ENCODE measurements around the gene CAPNS1.

The CAPNS1 gene

DNA sequence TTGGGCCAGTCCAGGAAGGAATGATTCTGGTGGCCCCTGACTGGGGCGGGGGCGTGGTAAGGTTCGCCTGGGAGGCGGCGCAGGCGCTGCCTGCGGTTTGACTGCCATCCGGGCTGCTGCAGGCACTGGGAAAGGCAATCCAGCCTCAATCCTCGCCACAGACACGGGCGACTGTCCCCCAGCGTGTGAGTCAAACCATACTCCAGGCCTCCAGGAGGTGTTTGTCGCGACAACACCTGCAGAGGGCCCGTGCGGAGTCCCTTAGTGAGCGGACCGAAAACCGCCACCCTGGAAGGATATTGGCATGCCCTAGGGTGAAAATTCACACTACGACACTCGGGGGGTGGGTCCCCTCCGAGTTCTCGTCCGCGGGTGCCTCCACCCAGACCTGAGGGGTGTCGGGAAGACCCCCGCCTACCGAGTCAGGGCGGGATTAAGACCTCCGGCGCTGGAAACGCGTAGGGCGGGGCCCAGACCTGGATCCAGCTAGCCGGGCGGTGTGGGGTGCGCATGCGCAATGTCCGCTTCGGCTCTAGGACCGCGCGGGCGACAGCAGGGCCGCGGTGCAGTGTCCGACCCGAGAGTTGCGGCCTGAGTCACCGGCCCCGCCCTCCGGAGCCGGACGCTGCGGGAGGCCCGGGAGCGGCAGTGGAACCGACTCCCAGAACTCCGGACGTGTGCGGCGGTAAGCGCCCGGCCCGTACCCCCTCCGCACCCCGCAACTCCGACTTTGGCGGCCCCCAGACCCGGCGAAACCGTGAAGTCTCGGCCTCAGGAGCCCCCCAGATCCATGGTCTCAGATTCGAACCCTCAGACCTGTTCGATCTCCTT, at the start of gene CAPNS1:
Gene CAPNS1 (plus strand): TSS at position 594 of the 831 bp plus-strand sequence. CDS start 946 bp downstream, outside the sequence.
- peak within 1 kb of the TSS; percentile 89 for H3K4me3 ChIP-seq (ENCODE audit: low read length)
- TF ChIP-seq ZNF274 (IDR thresholded peaks at IDR 0.05; ENCODE audit: low read depth, low read length): no peak

DNA sequence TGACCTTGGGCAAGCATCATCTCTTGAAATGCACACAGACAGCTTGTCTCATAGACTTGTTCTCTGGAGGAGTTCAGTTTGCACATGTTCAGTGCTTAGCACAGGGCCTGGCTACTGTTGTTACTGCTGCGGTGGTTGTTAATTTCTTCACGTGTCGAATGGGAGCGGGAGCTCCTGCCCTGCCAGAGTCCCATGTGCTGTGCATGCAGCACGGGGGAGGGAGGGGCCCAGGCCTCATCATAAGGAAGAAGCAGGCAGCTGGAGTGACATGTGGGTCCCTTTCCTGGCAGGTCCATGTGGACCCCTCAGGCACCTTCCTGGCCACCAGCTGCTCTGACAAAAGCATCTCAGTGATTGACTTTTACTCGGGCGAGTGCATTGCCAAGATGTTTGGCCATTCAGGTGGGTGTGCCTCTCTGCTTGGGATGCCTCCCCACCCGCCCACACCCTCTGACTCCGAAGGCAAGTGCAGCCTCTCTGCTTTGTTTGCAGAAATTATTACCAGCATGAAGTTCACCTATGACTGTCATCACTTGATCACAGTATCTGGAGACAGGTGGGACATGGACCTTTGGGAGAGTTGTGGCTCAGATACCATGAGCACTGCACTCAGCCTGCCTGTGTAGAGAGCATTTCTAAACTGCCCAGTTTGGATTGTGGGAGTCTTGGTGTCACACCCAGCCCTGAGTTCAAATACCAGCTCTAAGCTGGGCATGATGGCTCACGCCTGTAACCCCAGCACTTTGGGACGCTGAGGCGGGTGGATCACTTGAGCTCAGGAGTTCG, 48.8 kb upstream of the CAPNS1 start:
- no peak for TF ChIP-seq ZNF274 (IDR thresholded peaks at IDR 0.05; ENCODE audit: low read depth, low read length)
- H3K4me3 ChIP-seq (ENCODE audit: low read length): no peak overlapping the region

- no peak for TF ChIP-seq ZNF274 (IDR thresholded peaks at IDR 0.05; ENCODE audit: low read depth, low read length)
- H3K4me3 ChIP-seq (ENCODE audit: low read length): no peak overlapping the region
Observed at GRCh38 chr19:36092566-36092965, 47.3 kb upstream of the CAPNS1 start.

GRCh38 chr19:36093146-36093662, 46.7 kb upstream of the CAPNS1 start:
- no peak overlapping the region for H3K4me3 ChIP-seq (ENCODE audit: low read length)
- no peak for TF ChIP-seq ZNF274 (IDR thresholded peaks at IDR 0.05; ENCODE audit: low read depth, low read length)

DNA sequence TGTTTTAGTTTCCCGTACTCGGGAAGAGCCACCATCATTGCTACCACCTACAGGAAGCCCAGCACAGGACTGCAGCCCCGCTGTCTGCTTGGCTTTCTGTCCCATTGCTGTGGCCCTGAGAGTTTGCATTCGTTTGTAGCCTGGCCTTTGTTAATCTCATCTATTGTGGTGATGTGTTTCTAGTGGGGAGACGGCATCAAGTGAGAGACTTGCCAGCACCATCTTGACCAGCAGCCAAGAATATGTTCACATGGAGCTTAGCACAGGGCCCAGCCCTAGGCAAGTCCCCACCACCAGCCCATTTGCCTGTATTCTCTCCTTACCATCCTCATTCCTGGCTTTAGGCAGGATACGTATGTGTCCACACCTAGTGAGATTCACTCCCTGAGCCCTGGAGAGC, 46.2 kb upstream of the CAPNS1 start:
- TF ChIP-seq ZNF274 (IDR thresholded peaks at IDR 0.05; ENCODE audit: low read depth, low read length): no peak
- H3K4me3 ChIP-seq (ENCODE audit: low read length): no peak overlapping the region

GRCh38 chr19:36097036-36097435, 42.8 kb upstream of the CAPNS1 start:
- TF ChIP-seq ZNF274 (IDR thresholded peaks at IDR 0.05; ENCODE audit: low read depth, low read length): no peak
- no peak overlapping the region for H3K4me3 ChIP-seq (ENCODE audit: low read length)

DNA sequence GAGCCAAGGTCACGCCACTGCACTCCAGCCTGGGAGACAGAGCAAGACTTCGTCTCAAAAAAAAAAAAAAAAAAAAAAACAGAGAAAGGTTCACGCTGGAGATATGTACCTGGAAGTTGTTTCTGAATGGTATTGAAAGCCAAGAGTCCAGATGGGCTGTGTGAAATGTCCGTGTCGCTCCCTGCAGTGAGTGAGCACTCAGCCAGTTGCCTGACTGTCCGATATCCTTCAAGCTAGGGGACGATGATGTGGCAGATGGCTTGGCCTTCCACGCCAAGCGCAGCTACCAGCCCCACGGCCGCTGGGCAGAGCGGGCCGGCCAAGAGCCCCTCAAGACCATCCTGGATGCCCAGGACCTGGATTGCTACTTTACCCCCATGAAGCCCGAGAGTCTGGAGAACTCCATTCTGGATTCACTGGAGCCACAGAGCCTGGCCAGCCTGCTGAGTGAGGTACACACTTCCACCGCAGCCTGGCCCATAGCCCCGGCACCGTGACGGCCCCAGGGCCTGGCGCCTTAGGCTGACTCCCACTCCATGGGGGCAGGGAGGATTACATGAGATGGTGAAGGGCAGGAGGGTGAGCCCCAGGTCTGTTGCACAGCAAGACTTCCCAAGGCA, 40.6 kb upstream of the CAPNS1 start:
- TF ChIP-seq ZNF274 (IDR thresholded peaks at IDR 0.05; ENCODE audit: low read depth, low read length): no peak

DNA sequence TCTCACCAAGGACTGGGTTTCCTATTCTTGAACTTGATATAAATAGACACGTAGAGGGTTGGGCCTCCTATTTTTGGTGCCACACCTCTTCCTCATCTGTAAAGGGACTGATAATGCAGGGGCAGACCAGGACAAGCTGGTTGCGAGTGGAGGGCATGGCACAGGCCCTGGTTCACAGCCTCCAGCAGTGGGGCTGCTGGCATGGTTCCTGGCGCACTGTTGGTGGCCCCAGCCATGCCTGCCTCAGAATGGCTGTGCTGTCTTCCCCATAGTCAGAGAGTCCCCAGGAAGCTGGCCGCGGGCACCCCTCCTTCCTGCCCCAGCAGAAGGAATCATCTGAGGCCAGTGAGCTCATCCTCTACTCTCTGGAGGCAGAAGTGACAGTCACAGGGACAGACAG, 39.4 kb upstream of the CAPNS1 start:
- no peak for TF ChIP-seq ZNF274 (IDR thresholded peaks at IDR 0.05; ENCODE audit: low read depth, low read length)
- no peak overlapping the region for H3K4me3 ChIP-seq (ENCODE audit: low read length)

More for the DNA sequence above, 40.6 kb upstream of the CAPNS1 start:
- no peak overlapping the region for H3K4me3 ChIP-seq (ENCODE audit: low read length)

DNA sequence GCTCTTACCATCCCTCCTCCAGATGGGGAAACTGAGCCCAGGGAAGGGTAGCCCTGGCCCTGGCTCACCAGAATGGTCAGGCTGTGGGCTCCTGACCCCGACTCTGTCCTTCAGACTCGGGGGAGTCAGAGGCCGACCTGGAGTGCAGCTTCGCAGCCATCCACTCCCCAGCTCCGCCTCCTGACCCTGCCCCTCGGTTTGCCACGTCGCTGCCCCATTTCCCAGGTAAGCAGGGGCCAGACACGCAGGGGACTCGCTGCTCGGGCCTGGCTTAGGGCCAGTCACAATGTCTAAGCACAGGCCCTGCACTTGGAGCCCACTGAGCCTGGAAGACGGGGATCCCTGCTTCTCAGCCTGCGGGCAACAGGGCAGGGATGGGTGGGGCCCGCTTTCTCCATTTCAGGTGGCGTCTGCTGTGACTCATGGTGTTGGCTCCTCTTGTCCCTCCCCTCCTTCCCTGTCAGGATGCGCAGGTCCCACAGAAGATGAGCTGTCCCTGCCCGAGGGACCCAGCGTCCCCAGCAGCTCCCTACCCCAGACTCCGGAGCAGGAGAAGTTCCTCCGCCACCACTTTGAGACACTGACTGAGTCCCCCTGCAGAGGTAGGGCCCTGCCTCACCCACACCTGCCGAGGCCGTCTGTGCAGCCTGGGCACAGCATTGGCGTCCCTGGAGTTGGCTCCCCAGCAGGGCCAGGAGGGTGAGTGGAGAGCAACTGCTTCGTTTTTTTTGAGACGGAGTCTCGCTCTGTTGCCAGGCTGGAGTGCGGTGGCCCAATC, 38.1 kb upstream of the CAPNS1 start:
- TF ChIP-seq ZNF274 (IDR thresholded peaks at IDR 0.05; ENCODE audit: low read depth, low read length): no peak
- H3K4me3 ChIP-seq (ENCODE audit: low read length): no peak overlapping the region

DNA sequence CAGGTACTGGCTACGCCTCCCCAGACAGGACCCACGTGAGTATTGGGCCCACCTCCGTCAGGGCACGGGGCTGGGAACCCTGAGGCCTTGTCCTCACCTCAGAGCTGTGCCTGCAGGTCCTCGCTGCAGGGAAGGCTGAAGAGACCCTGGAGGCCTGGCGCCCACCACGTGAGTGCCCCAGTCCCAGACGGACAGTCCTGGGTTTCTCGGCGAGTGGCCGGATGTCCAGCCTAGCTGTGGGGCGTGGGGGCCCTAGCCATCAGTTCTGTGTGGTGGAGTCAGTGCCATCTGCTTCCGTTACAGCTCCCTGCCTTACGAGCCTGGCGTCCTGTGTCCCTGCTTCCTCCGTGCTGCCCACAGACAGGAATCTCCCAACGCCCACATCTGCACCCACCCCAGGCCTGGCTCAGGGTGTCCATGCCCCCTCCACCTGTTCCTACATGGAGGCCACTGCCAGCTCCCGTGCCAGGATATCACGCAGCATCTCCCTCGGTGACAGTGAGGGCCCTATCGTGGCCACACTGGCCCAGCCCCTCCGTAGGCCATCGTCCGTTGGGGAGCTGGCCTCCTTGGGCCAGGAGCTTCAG, 36.7 kb upstream of the CAPNS1 start:
- TF ChIP-seq ZNF274 (IDR thresholded peaks at IDR 0.05; ENCODE audit: low read depth, low read length): no peak
- no peak overlapping the region for H3K4me3 ChIP-seq (ENCODE audit: low read length)

DNA sequence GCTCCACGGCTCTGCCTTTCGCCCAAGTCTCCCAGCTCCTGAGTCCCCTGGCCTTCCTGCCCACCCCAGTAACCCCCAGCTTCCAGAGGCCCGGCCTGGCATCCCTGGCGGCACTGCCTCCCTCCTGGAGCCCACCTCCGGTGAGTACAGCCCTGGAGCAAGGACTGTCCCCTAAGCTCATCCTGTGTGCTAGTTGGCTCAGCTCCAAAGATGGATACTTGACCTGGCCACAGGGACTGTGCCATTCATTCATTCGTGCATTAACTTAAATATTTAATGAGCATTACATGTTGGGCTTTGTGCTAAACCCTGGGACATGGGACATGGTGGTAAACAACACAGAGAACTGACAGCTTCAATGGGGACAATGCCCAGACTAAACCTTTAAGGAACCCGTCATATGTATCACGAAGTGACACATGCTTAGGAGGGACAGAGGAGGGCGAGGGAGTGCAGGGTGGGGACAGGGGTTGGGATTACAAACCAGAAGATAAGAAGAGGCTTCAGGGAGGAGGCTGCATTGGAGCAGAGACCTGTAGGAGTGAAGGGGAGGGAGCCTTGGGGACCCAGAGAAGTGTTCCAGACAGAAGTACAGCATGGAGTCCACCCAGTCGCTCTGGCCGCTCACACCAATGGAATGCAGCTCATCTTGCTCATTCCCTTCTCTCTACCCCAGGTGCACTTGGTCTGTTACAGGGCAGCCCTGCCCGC, 35.9 kb upstream of the CAPNS1 start:
- TF ChIP-seq ZNF274 (IDR thresholded peaks at IDR 0.05; ENCODE audit: low read depth, low read length): no peak

DNA sequence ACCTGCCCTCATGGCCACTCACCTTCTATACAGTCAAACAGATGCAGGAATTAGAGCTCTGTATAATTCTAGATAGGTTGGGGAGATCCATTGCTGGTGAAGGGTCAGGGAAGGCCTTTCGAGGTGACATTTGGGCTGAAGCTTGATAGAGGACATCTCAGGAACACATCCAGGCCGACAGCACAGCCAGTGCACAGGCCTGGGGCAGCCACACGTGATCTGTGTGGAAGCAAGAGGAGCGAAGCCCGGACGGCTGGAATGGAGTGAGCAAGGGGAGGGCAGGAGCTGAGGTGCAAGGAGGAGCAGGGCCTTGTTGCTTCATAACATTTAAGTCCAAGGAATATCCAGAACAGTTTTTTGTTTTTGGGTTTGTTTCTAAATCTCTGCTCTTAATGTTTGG, 33.4 kb upstream of the CAPNS1 start:
- TF ChIP-seq ZNF274 (IDR thresholded peaks at IDR 0.05; ENCODE audit: low read depth, low read length): no peak
- no peak overlapping the region for H3K4me3 ChIP-seq (ENCODE audit: low read length)

More for the DNA sequence above, 35.9 kb upstream of the CAPNS1 start:
- H3K4me3 ChIP-seq (ENCODE audit: low read length): no peak overlapping the region

GRCh38 chr19:36106991-36107390, 32.9 kb upstream of the CAPNS1 start:
- TF ChIP-seq ZNF274 (IDR thresholded peaks at IDR 0.05; ENCODE audit: low read depth, low read length): no peak
- no peak overlapping the region for H3K4me3 ChIP-seq (ENCODE audit: low read length)

Data from GM08714 (cell line).